ENCODE data around the gene SIGLEC9. TPM values are rescaled to one million over a fixed set of nuclear protein-coding genes. Genes with fewer than 3 reads are reported as not detected.

SIGLEC9 gene
- not detected in 2 replicates for total RNA-seq (2014; rRNA removed; shearing (Covaris generic))

GRCh38 chr19:51124729-51125128, at the start of gene SIGLEC9:
TSS of gene SIGLEC9 (plus strand) at chr19:51124906. CDS start at chr19:51124975, 69 bp downstream.
- no peak for DNase-seq (ENCODE audit: low spot score)

GRCh38 chr19:51075998-51076397, 48.7 kb upstream of the SIGLEC9 start:
- no peak for DNase-seq (ENCODE audit: low spot score)

GRCh38 chr19:51076631-51077213, 48.0 kb upstream of the SIGLEC9 start:
- DNase-seq (ENCODE audit: low spot score): no peak

- no peak for DNase-seq (ENCODE audit: low spot score)
Measured at GRCh38 chr19:51078104-51078503, 46.6 kb upstream of the SIGLEC9 start.

GRCh38 chr19:51078731-51079130, 46.0 kb upstream of the SIGLEC9 start:
- no peak for DNase-seq (ENCODE audit: low spot score)

- DNase-seq (ENCODE audit: low spot score): no peak
Measured at GRCh38 chr19:51079481-51080110, 45.1 kb upstream of the SIGLEC9 start.

- DNase-seq (ENCODE audit: low spot score): no peak
Measured at GRCh38 chr19:51081476-51081875, 43.2 kb upstream of the SIGLEC9 start.

- no peak for DNase-seq (ENCODE audit: low spot score)
Measured at GRCh38 chr19:51082611-51083010, 42.1 kb upstream of the SIGLEC9 start, which contains the start of gene KLK14. TSS of gene KLK14 (minus strand) at chr19:51082887. CDS start at chr19:51082614, 273 bp downstream.

GRCh38 chr19:51083181-51083580, 41.5 kb upstream of the SIGLEC9 start:
- DNase-seq (ENCODE audit: low spot score): no peak

GRCh38 chr19:51083783-51084182, 40.9 kb upstream of the SIGLEC9 start:
- no peak for DNase-seq (ENCODE audit: low spot score)

- no peak for DNase-seq (ENCODE audit: low spot score)
Measured at GRCh38 chr19:51084505-51084904, 40.2 kb upstream of the SIGLEC9 start.

GRCh38 chr19:51086153-51086850, 38.4 kb upstream of the SIGLEC9 start:
- no peak for DNase-seq (ENCODE audit: low spot score)

GRCh38 chr19:51089786-51090185, 34.9 kb upstream of the SIGLEC9 start:
- DNase-seq (ENCODE audit: low spot score): no peak

GRCh38 chr19:51090471-51090870, 34.2 kb upstream of the SIGLEC9 start:
- DNase-seq (ENCODE audit: low spot score): no peak

GRCh38 chr19:51091126-51091525, 33.6 kb upstream of the SIGLEC9 start:
- no peak for DNase-seq (ENCODE audit: low spot score)

- DNase-seq (ENCODE audit: low spot score): no peak
Measured at GRCh38 chr19:51091895-51092873, 32.5 kb upstream of the SIGLEC9 start.

- no peak for DNase-seq (ENCODE audit: low spot score)
Measured at GRCh38 chr19:51093101-51093500, 31.6 kb upstream of the SIGLEC9 start.

- no peak for DNase-seq (ENCODE audit: low spot score)
Measured at GRCh38 chr19:51093510-51094345, 31.0 kb upstream of the SIGLEC9 start.

GRCh38 chr19:51094696-51095279, 29.9 kb upstream of the SIGLEC9 start:
- no peak for DNase-seq (ENCODE audit: low spot score)

GRCh38 chr19:51096473-51097165, 28.1 kb upstream of the SIGLEC9 start:
- DNase-seq (ENCODE audit: low spot score): no peak

All from H4 (cell line).